ENCODE measurements around the gene APOBEC3H. TPM values are rescaled to one million over a fixed set of nuclear protein-coding genes. Genes with fewer than 3 reads are reported as not detected.

APOBEC3H gene
- polyA plus RNA-seq, 1 donor from 2014 or later, result 0.48 TPM

GRCh38 chr22:39148026-39148726 is 51.1 kb downstream of the APOBEC3H start:
- peak overlapping the region; percentile 67 to 91 (median 76) for H3K4me3 Mint-ChIP-seq
- peaks cover 36 to 48% (median 44%) of the 10 kb centered on the region in 3 donors for H3K4me1 Mint-ChIP-seq
- peaks cover 3% of the 10 kb centered on the region for H3K36me3 Mint-ChIP-seq
- no peaks in the 10 kb centered on the region for H3K9me3 Mint-ChIP-seq
- no peaks in the 10 kb centered on the region for H3K27me3 Mint-ChIP-seq
- H3K27ac Mint-ChIP-seq, result peak overlapping the region; percentile 98 to 99 (median 98)

- Mint-ChIP-seq H3K36me3 (no peaks in the 10 kb centered on the region), H3K27me3 (peaks cover 5% of the 10 kb centered on the region), H3K27ac (peak overlapping the region; percentile 98 to 99 (median 98)), H3K9me3 (no peaks in the 10 kb centered on the region), H3K4me3 (peak overlapping the region; percentile 67 to 91 (median 76)), H3K4me1 (peaks cover 41 to 52% (median 44%) of the 10 kb centered on the region in 3 donors)
Observed at GRCh38 chr22:39148727-39149535, 51.9 kb downstream of the APOBEC3H start.

- peaks cover 33 to 47% (median 38%) of the 10 kb centered on the region in 3 donors for H3K4me1 Mint-ChIP-seq
- peaks cover 11% of the 10 kb centered on the region for H3K27me3 Mint-ChIP-seq
- peak overlapping the region; percentile 97 to 99 (median 98) for H3K27ac Mint-ChIP-seq
- no peaks in the 10 kb centered on the region for H3K9me3 Mint-ChIP-seq
- H3K4me3 Mint-ChIP-seq, result peak overlapping the region; percentile 57 to 91 (median 81)
- H3K36me3 Mint-ChIP-seq, result no peaks in the 10 kb centered on the region
Observed at GRCh38 chr22:39149915-39150847, 53.1 kb downstream of the APOBEC3H start.

GRCh38 chr22:39150848-39151215 is 53.8 kb downstream of the APOBEC3H start:
- H3K27ac Mint-ChIP-seq, result peak overlapping the region; percentile 97 to 99 (median 98)
- peak overlapping the region; percentile 79 to 93 (median 90) for H3K4me3 Mint-ChIP-seq
- no peaks in the 10 kb centered on the region for H3K9me3 Mint-ChIP-seq
- H3K4me1 Mint-ChIP-seq, result peaks cover 33 to 47% (median 37%) of the 10 kb centered on the region in 3 donors
- H3K36me3 Mint-ChIP-seq, result no peaks in the 10 kb centered on the region
- H3K27me3 Mint-ChIP-seq, result peaks cover 11% of the 10 kb centered on the region

- Mint-ChIP-seq H3K4me3 (peak overlapping the region; percentile 79 to 93 (median 90)), H3K27me3 (peaks cover 11% of the 10 kb centered on the region), H3K27ac (peak overlapping the region; percentile 97 to 99 (median 98)), H3K36me3 (no peaks in the 10 kb centered on the region), H3K9me3 (no peaks in the 10 kb centered on the region), H3K4me1 (peaks cover 28 to 42% (median 31%) of the 10 kb centered on the region in 3 donors)
Observed at GRCh38 chr22:39151329-39151975, 54.4 kb downstream of the APOBEC3H start.

GRCh38 chr22:39152024-39152510 is 55.0 kb downstream of the APOBEC3H start:
- H3K4me3 Mint-ChIP-seq, result peak overlapping the region; percentile 79 to 93 (median 90)
- H3K4me1 Mint-ChIP-seq, result peaks cover 28 to 38% (median 29%) of the 10 kb centered on the region in 3 donors
- H3K9me3 Mint-ChIP-seq, result no peaks in the 10 kb centered on the region
- peaks cover 13% of the 10 kb centered on the region for H3K27me3 Mint-ChIP-seq
- H3K27ac Mint-ChIP-seq, result peak overlapping the region in 2 of 3 donors; percentile 98 to 99
- H3K36me3 Mint-ChIP-seq, result no peaks in the 10 kb centered on the region

GRCh38 chr22:39152511-39153219 is 55.6 kb downstream of the APOBEC3H start, which contains the start of gene CBX7:
CBX7 (minus strand) TSS chr22:39152680; CDS start chr22:39152444, 236 bp downstream.
- Mint-ChIP-seq H3K9me3 (no peaks in the 10 kb centered on the region), H3K27ac (peak within 1 kb of the TSS; percentile 97 to 99 (median 98)), H3K27me3 (peaks cover 13% of the 10 kb centered on the region), H3K36me3 (no peaks in the 10 kb centered on the region), H3K4me3 (peak within 1 kb of the TSS; percentile 84 to 94 (median 92)), H3K4me1 (peaks cover 28 to 38% (median 29%) of the 10 kb centered on the region in 3 donors)

GRCh38 chr22:39153220-39153717 is 56.2 kb downstream of the APOBEC3H start:
- no peaks in the 10 kb centered on the region for H3K9me3 Mint-ChIP-seq
- H3K4me3 Mint-ChIP-seq, result peak overlapping the region; percentile 84 to 94 (median 92)
- peak overlapping the region; percentile 78 to 90 (median 89) for H3K27ac Mint-ChIP-seq
- H3K36me3 Mint-ChIP-seq, result no peaks in the 10 kb centered on the region
- H3K27me3 Mint-ChIP-seq, result peaks cover 13% of the 10 kb centered on the region
- peaks cover 24 to 33% (median 29%) of the 10 kb centered on the region in 3 donors for H3K4me1 Mint-ChIP-seq

Other genes starting within 250 kb of the APOBEC3H start
- 7.1 TPM for gene CBX6, start 225.0 kb upstream of the APOBEC3H start, polyA plus RNA-seq
- gene APOBEC3A, start 139.6 kb upstream of the APOBEC3H start, polyA plus RNA-seq, result not detected
- gene APOBEC3B, start 114.9 kb upstream of the APOBEC3H start, polyA plus RNA-seq, result 7.0 TPM
- gene APOBEC3C, start 83.0 kb upstream of the APOBEC3H start, polyA plus RNA-seq, result 268 TPM
- 22.0 TPM for gene APOBEC3D, start 76.1 kb upstream of the APOBEC3H start, polyA plus RNA-seq
- 33.0 TPM for gene APOBEC3F, start 56.4 kb upstream of the APOBEC3H start, polyA plus RNA-seq
- 90.7 TPM for gene APOBEC3G, start 20.0 kb upstream of the APOBEC3H start, polyA plus RNA-seq
- 35.4 TPM for gene CBX7, start 55.4 kb downstream of the APOBEC3H start, polyA plus RNA-seq
- 0.24 TPM for gene PDGFB, start 147.7 kb downstream of the APOBEC3H start, polyA plus RNA-seq
- 4,030 TPM for gene RPL3, start 222.4 kb downstream of the APOBEC3H start, polyA plus RNA-seq

All from IgD-negative memory B cell (primary cell).